ENCODE measurements around the gene DRICH1. TPM values are rescaled to one million over a fixed set of nuclear protein-coding genes. Genes with fewer than 3 reads are reported as not detected.
"Not testable (repeated sequence)": the region's sequence is repeated elsewhere in the genome, so short reads cannot be mapped to it uniquely, and the experiment has no call there.

DRICH1 gene
- total RNA-seq, 4 donors from 2014 or later = 0.76 TPM; not detected in 3

DNA sequence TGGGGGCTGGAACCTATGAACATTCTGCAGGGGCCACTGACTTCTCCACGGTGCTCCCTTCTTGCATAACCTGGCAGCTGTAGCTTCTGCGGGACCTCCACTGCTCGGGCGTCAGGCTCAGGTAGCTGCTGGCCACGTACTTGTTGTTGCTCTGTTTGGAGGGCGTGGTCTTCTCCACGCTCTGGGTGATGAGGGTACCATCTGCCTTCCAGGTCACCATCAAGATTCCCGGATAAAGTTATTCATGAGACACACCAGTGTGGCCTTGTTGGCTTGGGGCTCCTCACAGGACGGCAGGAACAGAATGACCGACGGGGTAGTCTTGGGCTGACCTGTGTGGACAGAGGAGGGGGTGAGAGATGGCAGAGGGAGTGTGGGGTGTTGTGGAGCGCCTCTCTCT, 6.5 kb upstream of the DRICH1 start:
- no peaks in the 10 kb centered on the region for H3K4me1 ChIP-seq
- H3K36me3 ChIP-seq = no peaks in the 10 kb centered on the region
- H3K4me3 ChIP-seq = no peak overlapping the region
- TF ChIP-seq, protein P1, sequence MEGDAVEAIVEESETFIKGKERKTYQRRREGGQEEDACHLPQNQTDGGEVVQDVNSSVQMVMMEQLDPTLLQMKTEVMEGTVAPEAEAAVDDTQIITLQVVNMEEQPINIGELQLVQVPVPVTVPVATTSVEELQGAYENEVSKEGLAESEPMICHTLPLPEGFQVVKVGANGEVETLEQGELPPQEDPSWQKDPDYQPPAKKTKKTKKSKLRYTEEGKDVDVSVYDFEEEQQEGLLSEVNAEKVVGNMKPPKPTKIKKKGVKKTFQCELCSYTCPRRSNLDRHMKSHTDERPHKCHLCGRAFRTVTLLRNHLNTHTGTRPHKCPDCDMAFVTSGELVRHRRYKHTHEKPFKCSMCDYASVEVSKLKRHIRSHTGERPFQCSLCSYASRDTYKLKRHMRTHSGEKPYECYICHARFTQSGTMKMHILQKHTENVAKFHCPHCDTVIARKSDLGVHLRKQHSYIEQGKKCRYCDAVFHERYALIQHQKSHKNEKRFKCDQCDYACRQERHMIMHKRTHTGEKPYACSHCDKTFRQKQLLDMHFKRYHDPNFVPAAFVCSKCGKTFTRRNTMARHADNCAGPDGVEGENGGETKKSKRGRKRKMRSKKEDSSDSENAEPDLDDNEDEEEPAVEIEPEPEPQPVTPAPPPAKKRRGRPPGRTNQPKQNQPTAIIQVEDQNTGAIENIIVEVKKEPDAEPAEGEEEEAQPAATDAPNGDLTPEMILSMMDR (IDR thresholded peaks at IDR 0.05) = no peak
- TF ChIP-seq POLR2A (IDR thresholded peaks at IDR 0.05) = no peak
- no peak overlapping the region for H3K27ac ChIP-seq
- no peaks in the 10 kb centered on the region for H3K9me3 ChIP-seq
- no peaks in the 10 kb centered on the region for H3K27me3 ChIP-seq
- intact Hi-C loops (cut with DNase I) = no loop called here
- 89 to 100% methylated on average over 1 to 6 of the region's 12 CpGs for whole genome bisulfite sequencing, 2 donors
- DNase-seq = no peak

DNA sequence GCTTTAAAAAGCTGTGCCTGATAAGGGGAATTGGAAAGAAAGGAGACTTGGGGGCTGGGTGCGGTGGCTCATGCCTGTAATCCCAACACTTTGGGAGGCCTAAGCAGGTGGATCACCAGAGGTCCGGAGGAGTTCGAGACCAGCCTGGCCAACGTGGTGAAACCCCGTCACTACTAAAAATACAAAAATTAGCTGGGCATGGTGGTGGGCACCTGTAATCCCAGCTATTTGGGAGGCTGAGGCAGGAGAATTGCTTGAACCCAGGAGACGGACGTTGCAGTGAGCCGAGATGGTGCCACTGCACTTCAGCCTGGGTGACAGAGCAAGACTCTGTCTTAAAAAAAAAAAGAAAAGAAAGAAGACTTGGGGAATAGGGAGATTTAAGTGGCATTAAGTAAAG, 3.2 kb upstream of the DRICH1 start:
- DNase-seq; H3K27ac ChIP-seq; H3K27me3 ChIP-seq; H3K36me3 ChIP-seq; H3K9me3 ChIP-seq; H3K4me3 ChIP-seq; H3K4me1 ChIP-seq; intact Hi-C loops (cut with DNase I): not testable (repeated sequence)
- WGBS, 2 donors = 91 to 94% methylated on average over 8 of the region's 8 CpGs

DNA sequence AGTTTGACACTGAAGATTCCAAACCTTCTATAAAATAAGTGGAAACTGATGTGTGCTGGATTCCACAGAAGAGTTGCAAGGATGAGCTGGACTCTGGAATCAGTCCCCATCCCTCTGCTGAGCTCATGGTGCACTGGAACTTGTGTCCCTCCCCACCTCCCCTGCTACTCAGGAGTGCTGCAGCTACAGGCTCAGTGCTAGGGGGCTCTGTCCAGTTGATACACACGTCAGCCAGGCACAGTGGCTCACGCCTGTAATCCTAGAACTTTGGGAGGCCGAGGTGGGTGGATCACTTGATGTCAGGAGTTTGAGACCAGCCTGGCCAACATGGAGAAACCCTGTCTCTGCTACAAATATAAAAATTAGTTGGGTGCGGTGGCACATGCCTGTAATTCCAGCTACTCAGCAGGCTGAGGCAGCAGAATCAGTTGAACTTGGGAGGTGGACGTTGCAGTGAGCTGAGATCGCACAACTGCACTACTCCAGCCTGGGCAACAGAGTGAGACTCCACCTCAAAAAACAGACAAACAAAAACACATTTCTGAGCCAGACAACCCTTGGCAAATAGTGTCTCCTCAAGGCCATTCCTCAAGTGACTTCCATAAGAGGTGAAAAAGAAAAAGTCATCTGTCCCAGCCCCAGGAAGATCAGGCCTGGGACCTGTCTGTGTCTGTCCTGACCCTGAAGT, 3.9 kb downstream of the DRICH1 start:
- H3K4me3 ChIP-seq; H3K9me3 ChIP-seq; DNase-seq; intact Hi-C loops (cut with DNase I); H3K36me3 ChIP-seq; H3K27me3 ChIP-seq; H3K27ac ChIP-seq; H3K4me1 ChIP-seq: not testable (repeated sequence)
- WGBS, 2 donors = 88 to 94% methylated on average over 3 to 6 of the region's 6 CpGs

DNA sequence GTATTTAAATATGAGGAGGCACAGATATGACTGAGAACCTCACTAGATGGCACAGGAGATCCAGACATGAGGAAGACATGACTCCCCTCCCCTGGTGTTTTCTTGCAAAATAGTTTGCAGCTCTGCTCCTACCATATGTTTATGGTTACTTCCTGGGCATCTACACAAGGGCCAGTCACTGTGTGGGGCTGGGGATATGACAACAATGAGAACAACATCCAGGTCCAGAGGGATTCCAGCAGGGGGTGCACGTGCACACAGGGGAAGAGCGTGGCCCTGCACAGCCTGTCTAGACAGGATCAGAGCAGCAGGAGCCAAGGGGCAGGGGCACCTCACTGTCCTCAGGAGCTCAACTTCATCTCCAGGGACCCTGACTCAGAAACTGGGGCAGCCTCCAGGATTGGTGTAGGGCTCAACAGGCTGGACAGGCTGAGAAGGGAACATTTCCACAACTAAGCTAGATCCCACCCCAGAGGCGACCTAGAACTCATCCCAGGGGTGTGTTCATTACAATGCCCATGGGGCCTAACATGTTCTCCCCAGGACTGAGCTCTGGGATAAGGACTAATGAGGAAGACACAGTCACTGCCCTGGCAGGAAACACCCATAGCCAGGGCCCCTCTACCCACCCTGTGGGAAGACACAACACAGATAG, 4.6 kb downstream of the DRICH1 start:
- 80% methylated on average over 1 of the region's 3 CpGs; no CpG with 5 or more reads in 1 of the 2 donors for WGBS, 2 donors
- intact Hi-C loops (cut with DNase I); H3K27me3 ChIP-seq; H3K4me1 ChIP-seq; H3K4me3 ChIP-seq; H3K9me3 ChIP-seq; DNase-seq; H3K36me3 ChIP-seq; H3K27ac ChIP-seq: not testable (repeated sequence)
- TF ChIP-seq, protein P1 (IDR thresholded peaks at IDR 0.05) = peak in 2 of 6 experiments; percentile 16 to 24

DNA sequence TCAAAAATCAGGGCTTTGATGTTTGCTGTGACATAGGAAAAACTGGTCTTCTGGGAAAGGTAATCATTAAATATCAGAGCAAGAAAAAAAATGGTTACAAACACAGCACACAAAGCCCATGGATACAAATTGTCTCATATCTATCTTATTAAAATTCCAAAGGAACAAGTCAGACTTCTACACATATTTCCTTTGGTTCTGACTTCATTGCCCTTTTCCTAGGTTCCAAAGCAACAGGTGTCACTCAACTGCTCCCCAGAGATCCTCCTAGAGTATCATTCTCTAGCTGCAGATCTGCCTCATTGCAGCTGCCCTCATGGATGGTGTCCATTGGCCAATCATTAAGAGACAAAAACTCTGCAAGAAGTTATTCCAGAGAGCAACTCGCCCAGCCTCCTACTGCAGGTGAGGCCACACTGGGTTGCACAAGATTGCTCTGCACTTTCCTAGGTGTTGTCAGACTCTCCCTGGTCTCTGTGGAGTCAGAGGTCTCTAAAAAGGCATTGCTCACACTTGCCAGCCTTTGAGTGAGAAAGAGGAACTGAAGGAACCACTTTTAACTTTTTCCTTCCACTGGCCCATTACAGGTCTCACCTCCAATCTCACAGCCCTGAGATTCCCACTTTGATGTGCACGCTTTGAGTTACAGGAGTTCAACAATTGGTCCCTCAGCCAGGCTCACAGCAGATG, 5.7 kb downstream of the DRICH1 start:
- 87 to 94% methylated on average over 2 of the region's 2 CpGs for WGBS, 2 donors
- H3K4me3 ChIP-seq = no peak overlapping the region
- H3K27ac ChIP-seq = no peak overlapping the region
- no peak for DNase-seq
- no peaks in the 10 kb centered on the region for H3K4me1 ChIP-seq
- intact Hi-C loops (cut with DNase I) = no loop called here
- H3K36me3 ChIP-seq = no peaks in the 10 kb centered on the region
- TF ChIP-seq POLR2A (IDR thresholded peaks at IDR 0.05) = no peak
- TF ChIP-seq, protein P1 (IDR thresholded peaks at IDR 0.05) = no peak
- no peaks in the 10 kb centered on the region for H3K9me3 ChIP-seq
- no peaks in the 10 kb centered on the region for H3K27me3 ChIP-seq

DNA sequence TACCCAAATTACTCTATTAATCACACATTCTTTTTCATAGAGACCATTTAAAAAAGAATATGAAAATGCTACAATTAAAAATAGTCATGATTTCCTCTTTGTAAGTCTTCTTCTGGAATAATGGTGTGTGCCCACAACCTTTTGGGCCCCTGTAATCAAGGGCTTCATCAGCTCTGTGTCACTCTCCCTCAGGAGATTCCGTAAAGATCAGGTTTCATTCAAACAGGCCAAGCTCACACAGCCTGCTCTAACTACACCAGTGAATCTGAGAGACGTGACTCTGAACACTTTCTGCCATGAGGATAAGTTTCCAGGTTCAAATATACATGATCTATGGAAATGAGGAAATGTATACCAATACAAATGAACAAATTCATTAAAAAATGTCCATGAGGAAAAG, 9.5 kb downstream of the DRICH1 start:
- TF ChIP-seq, protein P1 (IDR thresholded peaks at IDR 0.05) = no peak
- no peak for TF ChIP-seq POLR2A (IDR thresholded peaks at IDR 0.05)
- Histone ChIP-seq H3K27ac (no peak overlapping the region), H3K9me3 (no peaks in the 10 kb centered on the region), H3K4me3 (no peak overlapping the region), H3K27me3 (no peaks in the 10 kb centered on the region), H3K4me1 (no peaks in the 10 kb centered on the region), H3K36me3 (no peaks in the 10 kb centered on the region)
- intact Hi-C loops (cut with DNase I) = no loop called here
- 79 to 86% methylated on average over 2 of the region's 2 CpGs for WGBS, 2 donors
- DNase-seq = no peak

DNA sequence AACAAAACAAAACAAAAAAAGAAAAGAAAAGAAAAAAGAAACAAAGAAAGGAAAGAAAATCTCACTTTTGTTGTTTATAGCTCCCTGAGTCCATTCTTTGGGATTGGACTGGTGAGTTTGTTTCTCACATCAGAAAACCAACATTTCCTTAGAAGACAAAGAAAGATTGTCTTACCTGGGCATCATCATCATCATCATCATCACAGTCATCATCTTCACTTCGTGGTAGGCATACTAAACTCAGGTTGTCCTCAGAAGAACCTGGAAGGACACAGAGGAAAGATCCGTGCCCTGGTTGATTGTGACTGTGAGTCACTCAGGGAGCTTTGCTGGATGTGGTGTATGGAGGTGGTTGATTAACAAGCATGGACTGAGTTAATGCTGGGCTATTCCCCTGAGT, 10.2 kb downstream of the DRICH1 start:
- H3K27ac ChIP-seq; intact Hi-C loops (cut with DNase I); H3K4me1 ChIP-seq; H3K27me3 ChIP-seq; DNase-seq; H3K4me3 ChIP-seq; H3K36me3 ChIP-seq; H3K9me3 ChIP-seq: not testable (repeated sequence)
- 83 to 100% methylated on average over 1 to 2 of the region's 2 CpGs for WGBS, 2 donors
